SU-DHL-6 (cell line): ENCODE results near the gene ZFP36.

Experiments used
- CTCF ChIP-seq: fragments of 200-600 bp; sonication (generic); IDR thresholded peaks from one replicate; pipeline ENCODE4 v1.5.1; 2017; ENCODE audit warnings: antibody characterized with exemption, mild to moderate bottlenecking, low read length, moderate library complexity; ENCODE audit not compliant: insufficient read depth, poor library complexity, severe bottlenecking
- EZH2phosphoT487 ChIP-seq: fragments of 200-600 bp; sonication (generic), shearing (Covaris generic); conservative IDR thresholded peaks from 2 replicates; pipeline ENCODE4 v1.6.1; 2018; ENCODE audit warnings: mild to moderate bottlenecking, antibody characterized with exemption, low read length, moderate library complexity, mixed read lengths

- TF ChIP-seq EZH2phosphoT487: no peak
- no peak for TF ChIP-seq CTCF
Observed at GRCh38 chr19:39422020-39422419, 15.4 kb downstream of the ZFP36 start.
